GM19467 (cell line): Measurements from ENCODE around the gene ANKRD44.
"Not testable (repeated sequence)": the region's sequence is repeated elsewhere in the genome, so short reads cannot be mapped to it uniquely, and the experiment has no call there.

Experiments
- ATAC-seq: cut with Tn5 transposase; IDR thresholded peaks from one replicate; pipeline ENCODE4 v1.9.1; 2021; ENCODE audit warnings: mild to moderate bottlenecking, moderate library complexity; ENCODE audit not compliant: unreplicated experiment

Gene ANKRD44

GRCh38 chr2:197085665-197086064 lies 224.9 kb downstream of the ANKRD44 start:
- ATAC-seq = no peak

GRCh38 chr2:197081294-197081693 lies 229.3 kb downstream of the ANKRD44 start:
- no peak for ATAC-seq

GRCh38 chr2:197080578-197081216 lies 229.9 kb downstream of the ANKRD44 start:
- ATAC-seq = no peak

GRCh38 chr2:197079832-197080555 lies 230.6 kb downstream of the ANKRD44 start:
- ATAC-seq = no peak

GRCh38 chr2:197079414-197079813 lies 231.2 kb downstream of the ANKRD44 start:
- no peak for ATAC-seq

GRCh38 chr2:197078535-197078934 lies 232.0 kb downstream of the ANKRD44 start:
- ATAC-seq = no peak

- ATAC-seq = no peak
These were observed 233.2 kb downstream of the ANKRD44 start for GRCh38 chr2:197077336-197077735.

GRCh38 chr2:197076652-197077051 lies 233.9 kb downstream of the ANKRD44 start:
- ATAC-seq = no peak

GRCh38 chr2:197075754-197076337 lies 234.7 kb downstream of the ANKRD44 start:
- no peak for ATAC-seq

- ATAC-seq = no peak
These were observed 235.3 kb downstream of the ANKRD44 start for GRCh38 chr2:197075281-197075680.

GRCh38 chr2:197073701-197074433 lies 236.7 kb downstream of the ANKRD44 start:
- ATAC-seq = no peak

GRCh38 chr2:197073270-197073669 lies 237.3 kb downstream of the ANKRD44 start:
- ATAC-seq = no peak

- no peak for ATAC-seq
These were observed 238.0 kb downstream of the ANKRD44 start for GRCh38 chr2:197072533-197072932.

- no peak for ATAC-seq
These were observed 238.7 kb downstream of the ANKRD44 start for GRCh38 chr2:197071790-197072436.

- no peak for ATAC-seq
These were observed 239.4 kb downstream of the ANKRD44 start for GRCh38 chr2:197071213-197071612.

- ATAC-seq = no peak
These were observed 240.6 kb downstream of the ANKRD44 start for GRCh38 chr2:197069958-197070357.

GRCh38 chr2:197062574-197062973 lies 248.0 kb downstream of the ANKRD44 start:
- ATAC-seq = not testable (repeated sequence)

- no peak for ATAC-seq
These were observed 251.1 kb downstream of the ANKRD44 start for GRCh38 chr2:197059477-197059876.

GRCh38 chr2:197058777-197059300 lies 251.7 kb downstream of the ANKRD44 start:
- no peak for ATAC-seq

- no peak for ATAC-seq
These were observed 252.6 kb downstream of the ANKRD44 start for GRCh38 chr2:197057959-197058358.

- ATAC-seq = no peak
These were observed 255.5 kb downstream of the ANKRD44 start for GRCh38 chr2:197055045-197055444.
